OCI-LY1 (cell line): Measurements from ENCODE around the gene SNAI1.
"Not testable (repeated sequence)": the region's sequence is repeated elsewhere in the genome, so short reads cannot be mapped to it uniquely, and the experiment has no call there.

Experiments
- H2AFZ ChIP-seq: fragments of 200-600 bp; sonication (generic), shearing (Covaris generic); 2 replicates; pipeline ENCODE4 v1.6.0; 2014; ENCODE audit warnings: antibody characterized with exemption, mild to moderate bottlenecking, low read length
- H3F3A ChIP-seq: fragments of 200-600 bp; sonication (generic), shearing (Covaris generic); 2 replicates; pipeline ENCODE4 v1.6.0; 2014; ENCODE audit warnings: mild to moderate bottlenecking, antibody characterized with exemption, low read length, moderate library complexity; ENCODE audit not compliant: insufficient read depth
- H3K27ac ChIP-seq: fragments of 200-600 bp; sonication (generic); 2 replicates; pipeline ENCODE4 v1.5.1; 2014; ENCODE audit warnings: low read length, mixed run types, mild to moderate bottlenecking, low read depth; ENCODE audit not compliant: poor library complexity, severe bottlenecking
- H3K27me3 ChIP-seq: fragments of 200-600 bp; sonication (generic); 2 replicates; pipeline ENCODE4 v1.6.0; 2014; ENCODE audit warnings: antibody characterized with exemption, mild to moderate bottlenecking, low read length, moderate library complexity; ENCODE audit not compliant: insufficient read depth
- H3K36me3 ChIP-seq: fragments of 200-600 bp; sonication (generic); 2 replicates; pipeline ENCODE4 v1.6.1; 2014; ENCODE audit warnings: mild to moderate bottlenecking, antibody characterized with exemption, low read length, moderate library complexity, mixed read lengths; ENCODE audit not compliant: insufficient read depth
- H3K4me1 ChIP-seq: fragments of 200-600 bp; sonication (generic); 2 replicates; pipeline ENCODE4 v1.5.1; 2014; ENCODE audit warnings: mild to moderate bottlenecking, low read length, moderate library complexity; ENCODE audit not compliant: insufficient read depth, severe bottlenecking
- H3K4me2 ChIP-seq: fragments of 200-600 bp; sonication (generic), shearing (Covaris generic); 2 replicates; pipeline ENCODE4 v1.6.1; 2014; ENCODE audit warnings: low read length
- H3K4me3 ChIP-seq: fragments of 200-600 bp; sonication (generic); 2 replicates; pipeline ENCODE4 v1.5.1; 2014; ENCODE audit warnings: low read length, low read depth, mild to moderate bottlenecking, mixed read lengths; ENCODE audit not compliant: poor library complexity, severe bottlenecking
- H3K79me2 ChIP-seq: fragments of 200-600 bp; shearing (Covaris generic); 2 replicates; pipeline ENCODE4 v1.6.1; 2016; ENCODE audit warnings: mixed run types, low read length, mixed read lengths; ENCODE audit not compliant: insufficient read depth
- H3K9ac ChIP-seq: fragments of 200-600 bp; sonication (generic), shearing (Covaris generic); 2 replicates; pipeline ENCODE4 v1.6.1; 2014; ENCODE audit warnings: mild to moderate bottlenecking, low read length, mixed read lengths
- H3K9me2 ChIP-seq: fragments of 200-600 bp; sonication (generic), shearing (Covaris generic); 2 replicates; pipeline ENCODE4 v1.6.1; 2014; ENCODE audit warnings: low read depth, mild to moderate bottlenecking, low read length, mixed read lengths
- H3K9me3 ChIP-seq: fragments of 200-600 bp; shearing (Covaris generic); 2 replicates; pipeline ENCODE4 v1.6.1; 2014; ENCODE audit warnings: low read length, mixed read lengths
- H4K20me1 ChIP-seq: fragments of 200-600 bp; sonication (generic), shearing (Covaris generic); 2 replicates; pipeline ENCODE4 v1.6.0; 2016; ENCODE audit warnings: mild to moderate bottlenecking, low read length; ENCODE audit not compliant: insufficient read depth
- CTCF ChIP-seq: fragments of 200-600 bp; sonication (generic), shearing (Covaris generic); IDR thresholded peaks from 2 replicates; pipeline ENCODE4 v1.5.1; 2017; ENCODE audit warnings: mild to moderate bottlenecking, antibody characterized with exemption, low read length, moderate library complexity, mixed read lengths
- EZH2 ChIP-seq: fragments of 200-600 bp; sonication (generic), shearing (Covaris generic); IDR thresholded peaks from 2 replicates; pipeline ENCODE4 v1.8.0; 2017; ENCODE audit warnings: borderline replicate concordance, mixed run types, mild to moderate bottlenecking, antibody characterized with exemption, low read length, moderate library complexity, mixed read lengths

SNAI1 gene

DNA sequence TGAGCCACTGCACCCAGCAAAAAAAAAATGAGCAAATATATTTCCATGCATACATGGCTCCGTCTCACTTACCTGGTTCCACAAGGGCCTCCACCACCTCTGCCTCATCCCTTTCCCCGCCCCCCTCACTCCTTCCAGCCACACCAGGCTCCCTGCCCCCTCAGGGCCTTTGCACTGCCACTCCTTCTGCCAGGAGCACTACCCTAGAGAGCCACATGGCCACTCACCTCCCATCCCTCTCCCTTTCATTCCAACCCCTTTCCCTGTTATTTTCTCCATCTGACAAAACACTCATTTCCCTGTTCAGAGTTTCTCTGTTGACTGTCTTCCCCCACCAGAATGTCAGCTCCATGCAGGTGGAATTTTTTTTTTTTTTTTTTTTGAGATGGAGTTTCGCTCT is 12.8 kb downstream of the SNAI1 start:
- H4K20me1 ChIP-seq: no peaks in the 10 kb centered on the region
- no peak overlapping the region for H3K9ac ChIP-seq
- H3K9me2 ChIP-seq: no peaks in the 10 kb centered on the region
- H3K79me2 ChIP-seq: no peaks in the 10 kb centered on the region
- H3K4me2 ChIP-seq: no peak overlapping the region
- H3K4me1 ChIP-seq: peaks cover 7% of the 10 kb centered on the region
- no peaks in the 10 kb centered on the region for H3K9me3 ChIP-seq
- no peaks in the 10 kb centered on the region for H3F3A ChIP-seq
- no peak overlapping the region for H3K4me3 ChIP-seq
- TF ChIP-seq EZH2 (no peak), CTCF (no peak)
- no peaks in the 10 kb centered on the region for H3K36me3 ChIP-seq
- H2AFZ ChIP-seq: no peak overlapping the region
- no peak overlapping the region for H3K27ac ChIP-seq
- no peaks in the 10 kb centered on the region; the same call in 1 of the 2 replicates for H3K27me3 ChIP-seq

DNA sequence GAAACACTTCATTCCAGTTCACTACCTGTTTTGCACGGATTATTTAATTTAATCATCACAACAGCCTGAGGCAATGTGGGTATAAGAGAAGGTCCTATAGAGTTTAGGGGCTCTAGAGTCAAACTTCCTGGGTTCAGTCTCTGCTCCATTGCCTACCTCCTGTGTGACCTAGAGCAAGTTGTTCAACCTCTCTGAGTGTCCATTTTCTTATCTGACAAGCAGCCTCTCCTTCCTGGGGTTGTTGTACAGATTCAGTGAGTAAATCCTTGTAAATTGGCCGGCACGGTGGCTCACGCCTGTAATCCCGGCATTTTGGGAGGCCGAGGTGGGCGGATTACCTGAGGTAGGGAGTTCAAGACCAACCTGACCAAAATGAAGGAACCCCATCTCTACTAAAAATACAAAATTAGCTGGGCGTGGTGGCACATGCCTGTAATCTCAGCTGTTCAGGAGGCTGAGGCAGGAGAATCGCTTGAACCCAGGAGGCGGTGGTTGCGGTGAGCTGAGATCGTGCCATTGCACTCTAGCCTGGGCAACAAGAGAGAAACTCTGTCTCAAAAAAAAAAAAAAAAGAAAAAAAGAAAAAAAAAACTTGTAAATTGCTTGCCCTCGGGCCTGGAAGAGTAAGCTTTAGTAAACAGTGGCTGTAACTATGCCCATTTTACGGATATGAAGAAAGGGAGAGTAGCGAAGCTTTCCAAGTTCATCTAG is 15.9 kb downstream of the SNAI1 start:
- H3K9me3 ChIP-seq, H3K4me3 ChIP-seq, H3K9ac ChIP-seq, H3K27ac ChIP-seq, H3K27me3 ChIP-seq, H3K4me1 ChIP-seq, H3K36me3 ChIP-seq, H4K20me1 ChIP-seq, H3F3A ChIP-seq, H2AFZ ChIP-seq, H3K9me2 ChIP-seq, H3K4me2 ChIP-seq, H3K79me2 ChIP-seq: not testable (repeated sequence)

GRCh38 chr20:49999329-49999728 is 16.5 kb downstream of the SNAI1 start:
- H4K20me1 ChIP-seq: no peaks in the 10 kb centered on the region
- no peaks in the 10 kb centered on the region; the same call in 1 of the 2 replicates for H3K27me3 ChIP-seq
- TF ChIP-seq CTCF (no peak), EZH2 (no peak)
- H2AFZ ChIP-seq: no peak overlapping the region
- peak overlapping the region; percentile 46 for H3K27ac ChIP-seq
- no peak overlapping the region for H3K4me3 ChIP-seq
- H3K36me3 ChIP-seq: no peaks in the 10 kb centered on the region
- no peaks in the 10 kb centered on the region for H3K9me2 ChIP-seq
- H3F3A ChIP-seq: no peaks in the 10 kb centered on the region
- H3K9me3 ChIP-seq: no peaks in the 10 kb centered on the region
- H3K9ac ChIP-seq: no peak overlapping the region
- H3K79me2 ChIP-seq: no peaks in the 10 kb centered on the region
- peaks cover 7% of the 10 kb centered on the region for H3K4me1 ChIP-seq
- no peak overlapping the region; the same call in 1 of the 2 replicates for H3K4me2 ChIP-seq

- not testable (repeated sequence) for H3F3A ChIP-seq, H3K79me2 ChIP-seq, H3K9me3 ChIP-seq, H3K4me1 ChIP-seq, H3K4me3 ChIP-seq, H3K4me2 ChIP-seq, H3K27me3 ChIP-seq, H3K9me2 ChIP-seq, H3K9ac ChIP-seq, H3K36me3 ChIP-seq, H2AFZ ChIP-seq, H4K20me1 ChIP-seq, H3K27ac ChIP-seq
Observed at GRCh38 chr20:50000548-50001222, 17.9 kb downstream of the SNAI1 start.
